HEK293T (cell line): ENCODE data around the gene GPS1.

Source experiments
- BHLHE40 ChIP-seq: fragments of 450-650 bp; IDR thresholded peaks from 2 replicates; pipeline ENCODE4 v1.6.1; 2016; ENCODE audit warnings: mild to moderate bottlenecking, moderate library complexity, borderline replicate concordance
- CTBP1 ChIP-seq: fragments of 450-650 bp; IDR thresholded peaks from 2 replicates; pipeline ENCODE4 v1.6.1; 2016; ENCODE audit warnings: borderline replicate concordance
- ELF4 ChIP-seq: fragments of 450-650 bp; IDR thresholded peaks from 2 replicates; pipeline ENCODE4 v1.6.1; 2017; ENCODE audit warnings: antibody characterized with exemption
- FOXA1 ChIP-seq: fragments of 450-650 bp; IDR thresholded peaks from 2 replicates; pipeline ENCODE4 v1.6.1; 2016; ENCODE audit warnings: mild to moderate bottlenecking
- FOXM1 ChIP-seq: fragments of 450-650 bp; IDR thresholded peaks from 2 replicates; pipeline ENCODE4 v1.6.1; 2017; ENCODE audit warnings: mild to moderate bottlenecking, borderline replicate concordance
- L3MBTL2 ChIP-seq: fragments of 450-650 bp; conservative IDR thresholded peaks from 2 replicates; pipeline ENCODE4 v1.6.1; 2016; ENCODE audit warnings: mild to moderate bottlenecking
- NFRKB ChIP-seq: fragments of 450-650 bp; IDR thresholded peaks from 2 replicates; pipeline ENCODE4 v1.6.1; 2016; ENCODE audit warnings: mild to moderate bottlenecking, moderate library complexity
- SP1 ChIP-seq: fragments of 450-650 bp; IDR thresholded peaks from 2 replicates; pipeline ENCODE4 v1.6.1; 2017
- SUZ12 ChIP-seq: fragments of 450-650 bp; IDR thresholded peaks from 2 replicates; pipeline ENCODE4 v1.6.1; 2016; ENCODE audit warnings: mild to moderate bottlenecking
- TARDBP ChIP-seq: fragments of 450-650 bp; IDR thresholded peaks from 2 replicates; pipeline ENCODE4 v1.6.1; 2016
- TF ChIP-seq, protein P1 (sequence below): fragments of 450-650 bp; IDR thresholded peaks from 2 replicates; pipeline ENCODE4 v1.6.1; 2016

DNA sequence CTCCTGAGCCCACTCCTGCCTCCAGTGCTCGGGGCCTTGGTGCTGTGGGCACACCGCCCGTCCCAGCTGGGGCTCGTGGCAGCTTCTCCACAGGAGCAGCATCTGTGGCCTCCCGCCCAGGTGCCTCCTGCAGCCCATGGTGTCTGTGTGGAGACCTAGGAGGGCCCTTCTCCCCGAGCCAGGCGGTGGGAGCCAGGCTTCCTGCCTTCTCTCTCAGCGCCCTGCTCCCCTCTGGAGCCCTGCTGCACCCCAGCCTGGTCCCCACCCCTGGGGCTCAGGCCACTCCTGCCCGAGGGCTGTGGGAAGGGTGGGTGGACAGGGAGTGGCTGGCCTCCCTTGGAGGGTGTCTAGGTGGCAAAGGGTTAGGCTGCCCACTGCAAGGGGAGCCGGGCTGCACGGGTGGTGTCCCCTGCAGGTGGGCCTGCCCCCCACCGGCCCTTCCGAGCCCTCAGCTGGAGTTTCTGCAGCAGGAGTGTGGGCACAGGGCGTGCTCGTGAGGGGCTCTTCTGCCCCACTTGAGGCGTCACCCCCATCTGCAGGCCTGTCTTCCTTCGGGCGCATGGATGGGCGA is 40.0 kb upstream of the GPS1 start:
- TF ChIP-seq SP1 = no peak
- TF ChIP-seq, protein P1, sequence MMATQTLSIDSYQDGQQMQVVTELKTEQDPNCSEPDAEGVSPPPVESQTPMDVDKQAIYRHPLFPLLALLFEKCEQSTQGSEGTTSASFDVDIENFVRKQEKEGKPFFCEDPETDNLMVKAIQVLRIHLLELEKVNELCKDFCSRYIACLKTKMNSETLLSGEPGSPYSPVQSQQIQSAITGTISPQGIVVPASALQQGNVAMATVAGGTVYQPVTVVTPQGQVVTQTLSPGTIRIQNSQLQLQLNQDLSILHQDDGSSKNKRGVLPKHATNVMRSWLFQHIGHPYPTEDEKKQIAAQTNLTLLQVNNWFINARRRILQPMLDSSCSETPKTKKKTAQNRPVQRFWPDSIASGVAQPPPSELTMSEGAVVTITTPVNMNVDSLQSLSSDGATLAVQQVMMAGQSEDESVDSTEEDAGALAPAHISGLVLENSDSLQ = no peak
- no peak for TF ChIP-seq BHLHE40
- TF ChIP-seq FOXA1 = no peak
- no peak for TF ChIP-seq SUZ12
- TF ChIP-seq TARDBP = no peak
- no peak for TF ChIP-seq L3MBTL2
- no peak for TF ChIP-seq CTBP1
- TF ChIP-seq NFRKB = no peak
- no peak for TF ChIP-seq ELF4
- no peak for TF ChIP-seq FOXM1
